Stimulated activated CD8-positive, alpha-beta memory T cell treated with anti-CD3 and anti-CD28 coated beads, Interleukin-4, amount 100 ng/mL, for 24 hours (primary cell): Measurements from ENCODE around the gene SLC36A4.
"Not testable (repeated sequence)": the region's sequence is repeated elsewhere in the genome, so short reads cannot be mapped to it uniquely, and the experiment has no call there.

Experiments used
- DNase-seq: peaks from one replicate; pipeline ENCODE4 v3.0.0-alpha.2; 2020; ENCODE audit warnings: low read depth

The SLC36A4 gene

DNA sequence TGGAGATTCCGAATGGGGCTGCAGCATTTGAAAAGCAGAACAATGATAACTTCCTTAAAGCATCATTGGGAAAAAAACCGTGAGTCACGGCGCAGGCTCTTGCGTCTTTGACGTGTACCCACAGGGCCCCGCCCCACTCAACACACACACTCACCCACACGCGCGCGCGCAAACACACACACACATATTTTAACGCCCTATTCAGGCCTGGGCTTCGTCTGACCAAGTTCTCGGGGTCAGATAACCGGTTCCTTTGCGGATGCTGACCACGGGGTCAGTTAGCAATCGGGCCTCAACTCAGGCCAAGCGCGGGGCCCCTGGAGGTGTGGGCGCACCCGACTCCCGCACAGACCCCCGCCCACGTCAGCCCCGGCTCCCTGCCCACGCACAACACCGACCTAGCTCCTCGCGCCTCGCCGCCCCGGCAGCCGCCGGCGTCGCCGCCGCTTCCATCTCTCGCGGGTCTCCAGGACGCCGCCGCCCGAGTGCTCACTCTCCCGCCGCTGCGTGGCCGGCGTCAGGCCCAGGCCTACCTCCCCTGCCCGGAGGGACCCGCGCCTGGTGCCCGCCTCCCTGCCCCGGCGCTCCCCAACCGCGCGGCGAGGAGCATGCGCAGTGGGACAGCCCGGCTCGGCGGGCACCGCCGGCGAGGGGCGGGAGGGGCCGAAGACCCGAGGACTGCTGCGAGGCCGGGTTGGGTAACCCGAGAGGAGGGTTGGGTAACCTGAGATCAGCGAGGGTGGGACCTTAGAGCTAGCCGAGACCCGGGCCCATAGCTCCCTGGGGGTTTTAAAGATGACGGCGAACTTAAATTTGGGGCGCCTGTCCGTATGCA is at the start of gene SLC36A4:
SLC36A4 (minus strand) TSS at position 612 of the 835 bp plus-strand sequence; CDS start at position 453, 159 bp downstream.
- DNase-seq: peak; percentile 76

DNA sequence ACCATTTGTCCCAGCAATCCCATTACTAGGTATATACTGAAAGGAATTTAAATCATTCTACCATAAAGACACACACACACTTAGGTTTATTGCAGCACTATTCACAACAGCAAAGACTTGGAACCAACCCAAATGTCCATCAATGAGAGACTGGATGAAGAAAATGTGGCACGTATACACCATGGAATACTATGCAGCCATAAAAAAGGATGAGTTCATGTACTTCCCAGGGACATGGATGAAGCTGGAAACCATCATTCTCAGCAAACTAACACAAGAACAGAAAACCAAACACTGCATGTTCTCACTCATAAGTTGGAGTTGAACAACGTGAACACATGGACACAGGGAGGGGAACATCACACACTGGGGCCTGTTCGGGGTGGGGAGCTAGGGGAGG is 49.0 kb upstream of the SLC36A4 start:
- DNase-seq: not testable (repeated sequence)

DNA sequence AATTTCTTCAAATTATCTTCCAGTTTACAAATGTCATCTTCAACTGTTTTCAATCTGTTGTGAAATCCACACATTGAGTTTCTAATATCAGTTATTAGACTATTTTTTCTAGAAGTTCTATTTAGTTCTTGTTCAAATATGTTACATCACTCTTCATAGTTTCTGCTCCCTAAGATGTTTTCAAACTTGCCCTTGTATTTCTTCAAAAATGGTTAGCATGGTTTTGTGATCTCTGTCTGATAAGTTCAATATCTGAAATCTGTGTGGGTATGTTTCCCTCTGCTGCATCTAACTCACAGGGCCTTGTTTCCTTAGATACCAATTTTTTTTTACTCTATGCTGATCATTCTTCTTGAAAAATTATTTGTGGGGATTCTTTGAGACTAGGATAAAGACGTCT is 46.2 kb upstream of the SLC36A4 start:
- DNase-seq: no peak

DNA sequence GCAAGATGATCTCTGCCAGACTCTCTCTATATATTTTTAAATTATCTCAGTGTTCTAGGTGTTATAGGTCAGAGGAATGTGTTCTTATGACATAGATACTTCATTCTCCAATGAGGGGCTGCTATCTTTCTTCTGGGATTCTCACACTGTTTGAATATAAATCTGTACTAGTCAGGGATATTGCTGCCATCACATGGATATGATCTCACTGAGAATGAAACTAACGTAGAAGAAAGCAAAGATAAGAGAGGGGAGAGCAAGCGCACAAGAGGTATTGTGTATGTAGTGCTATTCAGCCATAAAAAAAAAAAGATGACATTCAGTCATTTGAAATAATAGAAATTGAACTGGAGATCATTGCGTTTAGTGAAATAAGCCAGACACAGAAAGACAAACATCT is 42.2 kb upstream of the SLC36A4 start:
- no peak for DNase-seq

DNA sequence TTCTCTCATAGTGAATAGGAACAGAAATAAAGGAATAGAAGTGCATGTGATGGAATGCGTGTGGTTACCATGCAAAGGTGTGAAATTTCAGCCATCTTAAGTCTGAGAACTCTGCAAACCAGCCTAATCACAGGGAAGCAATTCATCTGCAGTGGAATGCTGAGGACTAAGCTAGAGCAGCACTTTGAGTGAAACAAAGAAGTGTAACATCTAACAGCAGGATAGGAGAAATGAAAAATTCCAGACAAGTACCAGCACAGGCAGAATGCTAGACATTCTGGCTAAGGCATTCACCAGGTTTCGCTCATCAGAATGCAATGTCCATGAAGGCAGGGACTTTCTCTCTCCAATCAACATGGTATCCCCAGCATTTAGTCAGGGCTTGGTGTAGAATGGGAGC is 41.2 kb upstream of the SLC36A4 start:
- no peak for DNase-seq

DNA sequence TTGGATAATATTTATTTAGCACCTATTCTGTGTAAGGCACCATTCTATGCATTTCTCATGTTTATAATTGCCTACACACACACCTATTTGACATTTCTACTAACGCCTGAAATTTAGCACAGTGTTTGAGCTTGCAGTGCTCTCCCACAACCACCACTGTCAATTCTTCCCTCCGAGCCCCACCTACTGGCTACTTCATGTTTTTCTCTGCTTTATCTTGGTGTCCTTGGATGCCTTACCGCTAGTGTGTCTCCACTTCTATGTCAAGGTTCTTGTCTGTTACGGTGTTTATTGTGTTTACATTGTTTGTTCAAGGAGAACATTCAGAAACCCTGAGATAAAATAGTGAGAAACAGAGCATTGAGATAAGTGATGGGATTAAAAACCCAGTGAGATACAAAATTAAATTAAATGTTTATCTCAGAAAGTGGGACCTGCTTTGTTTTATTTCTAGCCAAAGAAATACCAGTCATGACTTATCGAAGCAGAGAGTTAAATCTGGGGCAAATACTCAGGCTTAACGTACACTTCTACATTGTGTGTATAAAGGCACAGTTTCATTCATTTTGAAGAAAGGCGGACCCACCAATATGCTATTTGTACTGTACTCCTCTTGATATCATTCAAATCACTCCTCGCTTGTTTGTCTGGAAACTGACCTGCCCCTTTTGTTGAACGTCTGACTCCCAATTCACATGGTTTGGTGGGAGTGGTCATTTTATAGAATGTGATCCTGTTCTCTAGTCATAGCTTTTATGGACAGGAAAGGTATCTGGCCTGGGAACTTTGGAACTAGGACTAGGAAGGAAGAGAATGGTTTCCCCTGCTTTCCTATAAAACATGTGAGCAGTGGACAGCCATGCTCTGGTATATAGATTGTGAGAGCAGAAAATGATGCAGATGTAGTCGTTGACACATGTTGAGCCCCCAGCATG is 39.2 kb upstream of the SLC36A4 start:
- no peak for DNase-seq

DNA sequence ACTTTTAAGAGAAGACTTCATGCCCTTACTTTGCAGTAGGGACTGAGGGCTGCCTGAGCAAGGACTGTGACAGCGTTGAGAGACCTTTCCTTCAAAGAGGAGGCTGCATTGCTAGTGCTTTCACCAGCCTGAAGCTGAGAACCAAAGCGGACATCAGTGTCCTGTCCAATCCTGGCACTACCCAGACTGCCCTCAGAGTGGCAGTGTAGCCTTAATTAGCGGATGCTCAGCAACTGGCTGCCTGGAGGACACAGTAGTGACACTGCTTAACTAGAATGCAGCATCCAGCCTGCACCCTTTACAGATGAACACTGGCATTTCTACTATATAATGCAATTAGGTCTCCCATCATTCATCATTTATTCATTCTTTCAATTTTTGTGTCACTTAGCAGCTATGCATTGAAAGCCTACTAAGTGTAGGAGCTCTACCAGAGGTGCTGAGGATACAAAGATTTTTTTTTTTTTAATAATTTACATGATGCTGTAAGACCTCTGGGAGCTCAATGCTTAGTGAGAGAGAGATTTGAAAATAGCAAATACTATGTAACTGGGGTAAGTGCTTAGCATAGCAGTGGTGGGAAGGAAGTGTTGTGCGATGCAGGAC is 36.9 kb upstream of the SLC36A4 start:
- DNase-seq: peak; percentile 53

DNA sequence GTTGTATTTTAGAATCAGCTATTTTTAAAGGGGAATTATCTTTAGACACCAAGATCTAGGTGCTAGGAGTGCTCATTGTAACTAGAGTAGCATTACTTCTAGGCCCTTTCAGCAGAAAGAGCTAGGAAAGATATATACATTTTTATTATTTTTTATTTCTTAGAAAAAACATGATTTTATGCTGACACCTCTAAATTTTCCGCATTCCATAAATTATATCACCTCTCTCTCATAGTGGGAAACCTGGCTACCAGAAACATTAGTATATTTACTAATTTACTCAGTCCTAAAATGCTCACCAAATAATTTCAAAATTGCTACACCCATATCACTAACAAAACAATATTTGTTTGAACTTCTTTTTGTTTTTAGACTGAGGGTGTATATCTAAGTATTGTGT is 32.1 kb upstream of the SLC36A4 start:
- no peak for DNase-seq

DNA sequence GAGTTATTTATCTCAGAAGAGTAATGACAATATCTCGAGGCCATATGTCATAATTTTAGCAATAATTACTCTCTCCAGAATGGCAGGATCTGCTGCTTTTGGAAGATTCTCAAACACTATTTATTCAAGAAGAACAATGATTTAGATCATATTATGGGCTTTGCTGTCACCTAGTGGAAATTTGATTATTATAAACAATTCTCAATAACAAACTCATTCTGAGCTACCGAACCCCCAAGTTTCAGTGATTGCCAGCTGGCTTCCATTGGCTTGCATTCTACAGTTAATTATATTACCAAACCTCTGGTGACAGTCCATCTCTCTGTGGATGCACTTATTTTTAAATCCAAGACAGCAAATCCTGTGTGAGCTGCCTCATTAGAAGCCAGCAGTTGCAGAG is 27.9 kb upstream of the SLC36A4 start:
- no peak for DNase-seq

DNA sequence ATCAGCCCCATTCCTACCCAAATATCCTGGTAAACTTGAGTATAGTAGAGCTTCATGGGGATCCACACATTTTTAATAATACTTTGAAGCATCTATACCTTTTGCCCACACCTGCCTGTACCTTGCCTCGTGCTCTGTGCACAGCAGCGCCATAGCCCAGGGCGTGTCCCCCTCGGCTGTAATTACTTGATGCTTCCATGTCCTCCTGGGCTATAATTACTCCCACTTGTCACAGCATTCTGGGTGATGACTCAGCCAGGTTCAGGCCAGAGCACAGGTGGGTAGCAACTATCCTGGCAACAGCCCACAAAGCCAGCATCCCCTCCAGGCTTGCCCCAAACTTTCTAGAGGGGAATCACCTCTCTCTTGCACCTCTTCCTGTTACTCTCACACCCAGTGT is 23.7 kb upstream of the SLC36A4 start:
- no peak for DNase-seq

DNA sequence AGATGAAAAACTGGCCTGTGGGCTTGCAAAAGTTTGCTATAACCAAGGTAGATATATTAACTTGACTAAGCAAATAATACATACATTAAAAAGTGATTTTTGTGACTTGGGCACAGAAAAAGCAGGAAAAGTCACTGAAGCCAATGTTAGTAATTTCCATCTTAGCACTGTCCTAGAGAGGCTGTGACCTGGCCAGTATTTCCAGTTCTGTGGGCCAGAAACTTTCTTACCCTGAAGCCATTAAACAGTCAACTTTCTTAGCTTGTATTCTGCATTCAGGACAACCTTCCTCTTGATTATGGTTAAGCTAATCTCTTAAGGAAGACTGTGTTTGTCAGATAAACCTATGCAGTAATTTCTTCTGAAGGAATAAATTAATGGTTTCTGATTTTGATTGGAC is 22.3 kb upstream of the SLC36A4 start:
- DNase-seq: no peak

DNA sequence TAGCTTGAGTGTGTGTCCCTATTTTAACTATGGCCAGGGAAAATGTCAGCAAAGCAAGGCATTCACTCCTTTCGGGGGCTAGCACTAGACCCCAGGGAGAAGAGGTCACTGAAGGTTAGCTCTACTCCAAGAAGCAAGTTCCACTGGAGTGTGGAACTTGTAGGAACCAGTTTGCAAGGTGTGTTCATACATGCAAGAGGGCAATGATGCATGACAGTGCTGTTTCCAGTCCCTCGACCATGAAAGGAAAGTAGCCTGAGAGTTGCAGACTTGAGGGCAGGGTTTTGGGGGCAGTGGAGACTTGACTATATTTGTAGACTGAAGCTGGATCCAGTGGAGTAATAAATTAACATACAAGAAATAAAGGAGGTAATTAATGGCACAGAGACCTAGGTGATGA is 21.6 kb upstream of the SLC36A4 start:
- no peak for DNase-seq

DNA sequence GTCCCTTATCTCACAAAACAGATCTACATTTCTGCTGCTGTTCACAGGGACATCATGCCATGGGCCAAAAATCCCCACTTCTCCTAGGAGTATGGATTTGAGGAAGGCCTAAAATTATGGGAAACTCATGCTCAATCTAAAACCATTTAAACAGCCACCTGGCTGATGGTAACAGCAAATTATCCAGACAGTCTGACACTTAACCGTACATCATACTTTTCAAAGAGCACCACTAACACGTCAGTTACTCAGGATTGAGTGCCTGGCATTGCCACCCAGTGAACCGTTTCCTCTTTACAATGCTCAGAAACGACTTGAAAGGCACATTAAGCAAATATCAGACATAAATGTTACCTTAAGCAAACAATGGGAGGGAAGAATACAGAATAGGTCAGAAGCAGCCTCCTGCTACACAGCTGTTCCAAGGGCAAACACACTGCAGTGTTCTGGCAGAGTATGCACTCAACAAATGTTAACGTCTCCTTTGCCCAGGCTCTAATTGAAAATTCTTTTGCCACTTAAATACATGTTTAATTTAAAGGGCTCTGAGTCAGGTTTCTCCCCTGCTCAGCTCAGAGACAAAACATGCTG is 18.8 kb upstream of the SLC36A4 start:
- DNase-seq: no peak

DNA sequence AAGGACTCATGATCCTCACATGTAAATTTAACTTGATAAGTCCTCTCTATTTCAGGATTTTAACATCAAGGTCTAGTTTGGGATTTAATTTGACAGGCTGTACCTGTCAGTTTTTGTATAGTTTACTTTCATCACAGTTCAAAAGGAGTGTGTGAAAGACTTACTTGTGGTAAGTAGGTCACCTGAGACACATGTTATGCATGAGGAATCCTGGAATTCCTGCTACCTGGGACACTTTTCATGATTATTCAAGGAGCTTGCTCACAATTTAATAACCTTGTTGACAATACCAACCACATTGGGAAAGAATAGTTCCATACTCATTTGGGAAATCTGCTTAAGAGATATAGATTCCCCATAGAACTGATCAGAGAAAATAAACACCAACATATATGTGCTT is 15.8 kb upstream of the SLC36A4 start:
- no peak for DNase-seq

DNA sequence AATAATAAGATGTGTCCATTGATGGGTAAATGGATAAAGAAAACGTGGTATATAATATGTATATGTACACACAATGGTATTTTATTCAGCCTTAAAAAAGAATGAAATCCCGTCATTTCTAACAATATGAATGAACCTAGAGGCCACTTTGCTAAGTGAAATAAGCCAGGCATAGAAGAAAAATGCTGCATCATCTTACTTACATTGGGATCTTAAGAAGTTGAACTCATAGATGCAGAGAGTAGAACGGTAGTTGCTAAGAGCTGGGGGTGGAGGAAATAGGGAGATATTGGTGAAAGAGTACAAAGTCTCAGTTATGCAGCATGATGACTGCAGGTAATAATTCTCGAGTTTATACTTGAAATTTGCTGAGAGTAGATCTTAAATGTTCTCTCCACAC is 14.3 kb upstream of the SLC36A4 start:
- DNase-seq: no peak

DNA sequence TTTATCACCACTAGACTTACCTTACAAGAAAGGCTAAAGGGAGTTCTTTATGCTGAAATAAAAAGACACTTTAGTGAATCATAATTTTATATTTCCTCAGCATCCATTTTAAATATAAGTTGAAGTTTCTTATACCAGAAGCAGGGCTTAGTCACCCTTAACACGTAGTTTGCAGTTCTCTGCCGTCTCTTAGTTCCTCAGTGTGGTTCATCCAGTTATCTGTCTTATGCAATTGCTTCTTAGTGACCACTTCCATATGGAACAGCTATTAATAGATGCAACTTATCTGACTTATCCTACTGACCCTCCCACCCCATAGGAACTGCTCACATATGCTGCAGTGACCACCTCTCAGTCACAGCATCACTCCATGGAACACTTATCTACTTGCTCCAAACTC is 11.7 kb upstream of the SLC36A4 start:
- no peak for DNase-seq

DNA sequence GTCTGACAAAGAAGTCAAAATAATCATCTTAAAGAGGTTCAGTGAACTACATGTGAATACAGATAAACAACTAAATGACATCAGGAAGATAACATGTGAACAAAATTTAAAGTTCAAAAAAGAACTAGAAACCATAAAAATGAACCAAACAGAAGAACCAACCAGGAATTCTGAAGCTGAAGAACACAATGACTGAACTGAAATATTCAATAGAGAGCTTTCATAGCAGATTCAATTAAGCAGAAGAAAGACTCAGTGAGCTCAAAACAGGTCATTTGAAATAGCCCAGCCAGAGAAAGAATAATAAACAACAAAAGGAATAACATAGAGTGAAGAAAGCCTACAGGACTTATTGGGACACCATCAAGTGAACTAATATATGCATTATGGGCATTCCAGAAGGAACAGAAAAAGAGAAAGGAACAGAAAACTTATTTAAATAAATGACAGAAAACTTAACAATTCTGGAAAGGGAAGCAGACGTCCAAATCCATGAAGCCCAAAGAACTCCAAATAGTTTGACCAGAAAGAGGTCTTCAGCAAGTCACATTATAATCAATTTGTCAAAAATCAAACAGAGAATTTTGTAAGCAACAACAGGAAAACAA is 11.0 kb upstream of the SLC36A4 start:
- DNase-seq: no peak

DNA sequence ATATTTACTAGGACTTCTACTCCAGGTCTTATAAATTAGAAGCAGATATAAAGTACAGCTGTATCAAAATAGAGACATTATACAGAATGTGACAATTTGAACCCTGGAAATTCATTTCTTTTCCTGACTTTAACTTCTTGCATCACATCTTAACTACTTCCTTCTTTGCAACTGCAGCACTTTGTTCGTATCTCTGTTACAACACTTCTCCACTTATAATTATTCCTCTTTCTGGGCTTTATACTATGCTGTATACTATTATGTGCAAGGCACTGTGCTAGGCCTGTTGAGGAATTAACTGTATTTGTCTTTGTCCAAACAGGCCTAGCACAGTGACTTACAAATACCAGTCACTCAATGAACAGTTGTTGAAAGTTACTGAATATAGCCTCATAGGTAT is 1.8 kb upstream of the SLC36A4 start:
- DNase-seq: no peak

DNA sequence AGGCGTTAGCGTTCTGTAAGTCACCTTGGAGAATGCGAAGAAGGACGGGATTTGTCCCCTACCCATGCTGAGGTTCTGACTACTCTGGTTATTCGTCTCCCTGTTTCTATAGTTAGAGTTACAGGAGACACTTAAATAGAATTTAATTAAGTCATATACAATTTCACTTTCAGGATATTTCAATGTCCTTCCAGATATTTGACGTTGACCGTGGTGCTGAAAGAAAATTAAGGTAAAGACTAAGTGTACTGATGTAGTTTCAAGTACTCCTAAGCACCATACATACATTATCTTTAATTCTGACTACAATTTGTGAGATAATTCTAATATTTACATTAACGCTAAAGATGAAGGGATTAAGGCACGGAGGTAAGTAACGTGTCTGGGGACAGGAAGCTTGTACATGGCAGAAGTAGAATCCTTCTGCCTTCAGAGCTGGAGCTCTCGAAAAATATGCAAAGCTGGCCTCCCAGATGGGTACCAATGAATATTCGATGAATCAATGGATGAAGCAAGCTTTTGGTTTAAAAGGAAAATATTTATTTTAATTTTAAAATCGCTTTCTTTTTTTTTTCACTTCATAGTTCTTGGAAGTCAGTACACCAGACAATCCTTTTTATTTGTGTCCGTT is 539 bp upstream of the SLC36A4 start:
- no peak for DNase-seq

DNA sequence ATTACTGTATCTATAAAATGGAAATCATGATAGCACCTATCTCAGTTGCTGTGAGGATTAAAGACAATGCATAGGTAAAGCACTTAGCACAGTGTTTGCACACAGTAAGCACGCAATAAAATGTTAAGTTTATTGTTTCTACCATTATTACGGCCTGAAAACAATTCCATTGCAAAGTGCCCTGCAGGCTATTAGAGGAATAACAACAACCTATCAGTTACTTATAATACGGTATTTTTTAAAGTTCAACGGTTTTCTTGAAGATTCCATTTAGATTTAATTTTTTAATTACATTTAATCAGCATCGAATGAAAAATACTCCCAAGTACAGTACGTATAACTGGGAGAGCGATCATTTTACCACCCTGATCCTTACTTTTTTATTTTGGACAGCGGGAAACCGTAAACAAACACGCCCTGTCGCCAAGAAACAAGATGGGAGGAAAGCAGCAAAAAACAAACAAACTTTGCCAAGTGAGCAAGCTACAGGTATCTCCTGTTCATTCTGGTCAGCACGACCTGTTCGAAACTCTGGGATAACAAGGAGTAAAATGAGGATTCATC is 893 bp downstream of the SLC36A4 start:
- DNase-seq: no peak

DNA sequence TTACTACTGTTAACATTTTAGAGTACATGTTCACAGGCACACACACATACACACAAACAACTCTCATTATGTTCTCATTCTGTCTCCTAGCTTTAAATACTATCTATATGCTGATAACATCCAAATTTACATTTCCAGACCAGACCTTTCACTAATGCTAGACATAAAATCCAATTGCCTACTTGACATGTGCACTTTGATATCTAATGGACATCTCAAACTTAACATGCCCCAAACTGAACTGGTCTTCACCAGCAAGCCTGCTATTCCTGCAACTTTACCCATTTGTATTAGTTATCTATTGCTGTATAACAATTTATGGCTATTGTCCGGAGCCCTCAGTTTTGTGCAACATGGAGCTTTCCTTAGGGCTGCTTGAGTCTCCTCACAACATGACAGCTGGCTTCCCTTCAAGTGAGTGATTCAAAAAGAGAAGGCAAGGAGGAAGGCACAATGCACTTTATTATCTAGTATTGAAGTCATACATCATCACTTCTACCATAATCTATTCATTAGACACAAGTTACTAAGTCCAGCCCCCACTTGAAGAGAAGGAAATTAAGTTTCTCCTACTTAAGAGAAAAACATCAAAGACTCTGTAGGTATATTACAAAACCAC is 3.0 kb downstream of the SLC36A4 start:
- no peak for DNase-seq
